IMR-90 (cell line): ENCODE results near the gene IGF2R. TPM values are rescaled to one million over a fixed set of nuclear protein-coding genes. Genes with fewer than 3 reads are reported as not detected.

Experiments
- ATAC-seq: fragments of 200-7000 bp; cut with Tn5 transposase; 2 replicates; pipeline ENCODE4 v1.9.1; 2020; ENCODE audit warnings: low read depth, mild to moderate bottlenecking, moderate library complexity
- BruUV-seq: library from RNA; stranded (reverse); fragments of 400-500 nt; replicated peaks from 2 replicates; lab custom pipeline; 2021; lab: Mats Ljungman, UMichigan
- CTCF ChIA-PET: fragments of 300-600 bp; formaldehyde crosslinking; extraction: SDS; loops from one replicate; lab custom pipeline; 2021; ENCODE audit warnings: antibody characterized with exemption; lab: Yijun Ruan, JAX
- POLR2A ChIA-PET: fragments of 300-600 bp; sonication (Branson Sonifier 250); formaldehyde crosslinking; loops from one replicate; lab custom pipeline; 2022; ENCODE audit warnings: antibody characterized with exemption; ENCODE audit not compliant: unreplicated experiment; lab: Charles Lee
- DNase-seq: peaks from one replicate; pipeline ENCODE4 v3.0.0; 2013
- H2AFZ ChIP-seq: replicated peaks from 2 replicates; pipeline ENCODE3; 2013; ENCODE audit warnings: low read length, mild to moderate bottlenecking; ENCODE audit not compliant: poor library complexity
- H2AK5ac ChIP-seq: 2 replicates; pipeline ENCODE4 v1.6.1; 2013; ENCODE audit warnings: low read depth, low read length, inconsistent platforms
- H2AK9ac ChIP-seq: replicated peaks from 2 replicates; pipeline ENCODE3; 2013; ENCODE audit warnings: mild to moderate bottlenecking, low read depth, low read length, moderate library complexity; ENCODE audit not compliant: poor library complexity
- H2BK120ac ChIP-seq: 2 replicates; pipeline ENCODE4 v1.6.1; 2013; ENCODE audit warnings: low read depth, low read length, inconsistent platforms
- H2BK15ac ChIP-seq: 3 replicates; pipeline ENCODE4 v1.6.1; 2013; ENCODE audit warnings: low read depth, low read length, inconsistent platforms
- H2BK20ac ChIP-seq: 2 replicates; pipeline ENCODE4 v1.6.1; 2013; ENCODE audit warnings: low read depth, mild to moderate bottlenecking, inconsistent platforms, low read length, moderate library complexity
- H2BK5ac ChIP-seq: 2 replicates; pipeline ENCODE4 v1.6.1; 2013; ENCODE audit warnings: mild to moderate bottlenecking, low read depth, low read length, inconsistent platforms; ENCODE audit not compliant: poor library complexity, severe bottlenecking
- H3K14ac ChIP-seq: replicated peaks from 2 replicates; pipeline ENCODE4 v1.6.1; 2013; ENCODE audit warnings: low read depth, low read length, inconsistent platforms
- H3K18ac ChIP-seq: 2 replicates; pipeline ENCODE4 v1.6.1; 2013; ENCODE audit warnings: low read depth, low read length, control low read depth
- H3K23ac ChIP-seq: 2 replicates; pipeline ENCODE4 v1.6.1; 2013; ENCODE audit warnings: low read depth, low read length, inconsistent platforms
- H3K27ac ChIP-seq: 2 replicates; pipeline ENCODE4 v1.5.1; 2013; ENCODE audit warnings: mild to moderate bottlenecking, control low read depth, low read length; ENCODE audit not compliant: insufficient read depth
- H3K27me3 ChIP-seq: 2 replicates; pipeline ENCODE4 v1.6.1; 2013; ENCODE audit warnings: low read length; ENCODE audit not compliant: control insufficient read depth, insufficient read depth
- H3K36me3 ChIP-seq: 2 replicates; pipeline ENCODE4 v1.6.1; 2013; ENCODE audit warnings: low read length, mixed read lengths; ENCODE audit not compliant: control insufficient read depth, insufficient read depth
- H3K4ac ChIP-seq: 2 replicates; pipeline ENCODE4 v1.6.1; 2013; ENCODE audit warnings: low read depth, low read length, inconsistent platforms
- H3K4me1 ChIP-seq: 2 replicates; pipeline ENCODE4 v1.6.1; 2013; ENCODE audit warnings: low read length, mixed read lengths; ENCODE audit not compliant: control insufficient read depth, insufficient read depth
- H3K4me2 ChIP-seq: 2 replicates; pipeline ENCODE4 v1.6.1; 2013; ENCODE audit warnings: low read depth, mild to moderate bottlenecking, control low read depth, low read length, moderate library complexity
- H3K4me3 ChIP-seq: 2 replicates; pipeline ENCODE4 v1.5.1; 2013; ENCODE audit warnings: low read depth, mild to moderate bottlenecking, control low read depth, low read length, moderate library complexity; ENCODE audit not compliant: insufficient read depth
- H3K56ac ChIP-seq: 2 replicates; pipeline ENCODE4 v1.6.1; 2013; ENCODE audit warnings: low read length, inconsistent platforms; ENCODE audit not compliant: insufficient read depth; ENCODE audit errors: extremely low read depth
- H3K79me1 ChIP-seq, 2 experiments: 2 replicates each; pipeline ENCODE4 v1.6.1; 2013; ENCODE audit warnings: low read length in 2 of 2, inconsistent platforms in 1 of 2, low read depth in 1 of 2
- H3K9ac ChIP-seq: 2 replicates; pipeline ENCODE4 v1.6.1; 2013; ENCODE audit warnings: low read depth, low read length, control low read depth
- H3K9me1 ChIP-seq: 2 replicates; pipeline ENCODE4 v1.6.1; 2013; ENCODE audit warnings: low read length, inconsistent platforms; ENCODE audit not compliant: insufficient read depth
- H3K9me3 ChIP-seq: 2 replicates; pipeline ENCODE4 v1.6.1; 2013; ENCODE audit warnings: low read length; ENCODE audit not compliant: control insufficient read depth, insufficient read depth
- H4K20me1 ChIP-seq: 2 replicates; pipeline ENCODE4 v1.6.1; 2013; ENCODE audit warnings: low read length, inconsistent platforms; ENCODE audit not compliant: insufficient read depth
- H4K5ac ChIP-seq: 2 replicates; pipeline ENCODE4 v1.6.1; 2013; ENCODE audit warnings: mild to moderate bottlenecking, low read depth, low read length, control low read depth
- H4K8ac ChIP-seq, 2 experiments: 2 replicates each; pipeline ENCODE4 v1.6.1; 2013; ENCODE audit warnings: low read depth in 2 of 2, low read length in 2 of 2, control low read depth in 1 of 2, inconsistent platforms in 1 of 2
- H4K91ac ChIP-seq: 2 replicates; pipeline ENCODE4 v1.6.1; 2013; ENCODE audit warnings: low read depth, low read length, inconsistent platforms; ENCODE audit not compliant: insufficient read depth
- BHLHE40 ChIP-seq: fragments of 150-350 bp; IDR thresholded peaks from 2 replicates; pipeline ENCODE4 v1.6.1; 2016; ENCODE audit warnings: mild to moderate bottlenecking, low read depth, low read length
- CEBPB ChIP-seq: IDR thresholded peaks from 2 replicates; pipeline ENCODE4 v1.6.1; 2012; ENCODE audit warnings: low read depth, low read length, improper control_type of control experiment
- CHD1 ChIP-seq: IDR thresholded peaks from 2 replicates; pipeline ENCODE4 v1.6.1; 2012; ENCODE audit warnings: low read depth, low read length, improper control_type of control experiment
- CTCF ChIP-seq: conservative IDR thresholded peaks from 2 replicates; pipeline ENCODE4 v1.5.1; 2012; ENCODE audit warnings: mild to moderate bottlenecking, low read depth, low read length, improper control_type of control experiment
- ELK1 ChIP-seq: fragments of 150-350 bp; IDR thresholded peaks from 2 replicates; pipeline ENCODE4 v1.6.1; 2016; ENCODE audit warnings: low read depth, mild to moderate bottlenecking, low read length, moderate library complexity, borderline replicate concordance
- FOS ChIP-seq: fragments of 150-350 bp; IDR thresholded peaks from 2 replicates; pipeline ENCODE4 v1.6.1; 2016; ENCODE audit warnings: low read depth, low read length
- MAFK ChIP-seq: IDR thresholded peaks from 2 replicates; pipeline ENCODE4 v1.6.1; 2012; ENCODE audit warnings: low read depth, low read length, improper control_type of control experiment
- MAZ ChIP-seq: IDR thresholded peaks from 2 replicates; pipeline ENCODE4 v1.6.1; 2012; ENCODE audit warnings: low read depth, mild to moderate bottlenecking, low read length, improper control_type of control experiment, moderate library complexity, borderline replicate concordance
- MXI1 ChIP-seq: IDR thresholded peaks from 2 replicates; pipeline ENCODE4 v1.6.1; 2012; ENCODE audit warnings: low read depth, mild to moderate bottlenecking, low read length, moderate library complexity, borderline replicate concordance
- NFE2L2 ChIP-seq: fragments of 150-350 bp; IDR thresholded peaks from 2 replicates; pipeline ENCODE4 v1.6.1; 2016; ENCODE audit warnings: low read depth, mild to moderate bottlenecking, low read length
- POLR2A ChIP-seq: IDR thresholded peaks from 2 replicates; pipeline ENCODE4 v1.6.1; 2012; ENCODE audit warnings: mild to moderate bottlenecking, low read depth, low read length
- RAD21 ChIP-seq: IDR thresholded peaks from 2 replicates; pipeline ENCODE4 v1.6.1; 2012; ENCODE audit warnings: low read length, improper control_type of control experiment
- RCOR1 ChIP-seq: IDR thresholded peaks from 2 replicates; pipeline ENCODE4 v1.6.1; 2012; ENCODE audit warnings: mild to moderate bottlenecking, low read length, improper control_type of control experiment; ENCODE audit not compliant: insufficient replicate concordance
- RFX5 ChIP-seq: IDR thresholded peaks from 2 replicates; pipeline ENCODE4 v1.8.0; 2012; ENCODE audit warnings: low read depth, mild to moderate bottlenecking, low read length, moderate library complexity
- SMC3 ChIP-seq: fragments of 150-350 bp; IDR thresholded peaks from 2 replicates; pipeline ENCODE4 v1.6.1; 2016; ENCODE audit warnings: low read depth, mild to moderate bottlenecking, antibody characterized with exemption, low read length, moderate library complexity
- USF2 ChIP-seq: fragments of 150-350 bp; IDR thresholded peaks from 2 replicates; pipeline ENCODE4 v1.6.1; 2017; ENCODE audit warnings: mild to moderate bottlenecking, antibody characterized with exemption, low read length, low read depth
- WGBS, 2 experiments: methylation state at CpG; one replicate each; pipeline versions ENCODE4 v1.1.5 to v1.1.7; 2013; ENCODE audit warnings: missing lambda C conversion rate in 2 of 2; ENCODE audit not compliant: insufficient read length in 1 of 2; ENCODE audit errors: extremely low coverage in 2 of 2; 5-methylcytosine and 5-hydroxymethylcytosine counted together
- dilution Hi-C: fragments of 300-500 bp; cut with HindIII; formaldehyde crosslinking; loops from one replicate; pipeline ENCODE4 v1.14.3; 2018; ENCODE audit warnings: low sequenced_read_pairs; ENCODE audit not compliant: unreplicated experiment
- in situ Hi-C: fragments of 300-500 bp; cut with MboI; formaldehyde crosslinking; loops from 3 replicates; pipeline ENCODE4 v1.14.3; 2019; ENCODE audit warnings: low sequenced_read_pairs, inconsistent platforms, mixed read lengths
- intact Hi-C: fragments of 100-400 bp; cut with micrococcal nuclease; formaldehyde crosslinking; loops from 2 replicates; pipeline ENCODE4 v1.10.0; 2022
- polyA plus RNA-seq, 3 experiments: library from polyadenylated mRNA; depleted of rRNA; stranded (reverse); fragments of >200 nt; gene quantifications; 2 replicates each; pipeline ENCODE4 v1.2.3, GENCODE V29; 2012; ENCODE audit warnings: low replicate concordance in 1 of 3
- total RNA-seq: library from RNA; depleted of rRNA; stranded (reverse); fragments of >200 nt; gene quantifications from 2 replicates; pipeline ENCODE4 v1.2.3, GENCODE V29; 2012

The IGF2R gene
- total and polyA plus RNA-seq, 2 of the 4 experiments (the other 2 are of a cell fraction) = 33.2 to 41.4 TPM

- no peak for DNase-seq
- no peak overlapping the region for H4K8ac ChIP-seq
- CTCF ChIA-PET = no interaction called here
These were observed 29.7 kb downstream of the IGF2R start for GRCh38 chr6:159998538-159998937.

More at GRCh38 chr6:159998538-159998937, 29.7 kb downstream of the IGF2R start:
- peaks cover 50% of the 10 kb centered on the region for H4K20me1 ChIP-seq
- POLR2A ChIA-PET = no interaction called here
- H4K91ac ChIP-seq = no peak overlapping the region
- no peak overlapping the region for H2BK5ac ChIP-seq
- H2BK20ac ChIP-seq = no peak overlapping the region
- H3K36me3 ChIP-seq = peaks cover 9% of the 10 kb centered on the region; the same call in 1 of the 2 replicates
- TF ChIP-seq RAD21 (no peak), MAZ (no peak), SMC3 (no peak), RCOR1 (no peak), POLR2A (no peak), CHD1 (no peak), RFX5 (no peak), ELK1 (no peak), CEBPB (no peak), BHLHE40 (no peak), MXI1 (no peak), USF2 (no peak), CTCF (no peak), FOS (no peak), MAFK (no peak), NFE2L2 (no peak)
- no peak overlapping the region for H3K4ac ChIP-seq
- no peaks in the 10 kb centered on the region for H3K27me3 ChIP-seq
- H2AK5ac ChIP-seq = no peak overlapping the region
- no peak overlapping the region for H3K56ac ChIP-seq
- H3K9me1 ChIP-seq = peaks cover 9% of the 10 kb centered on the region; the same call in 1 of the 2 replicates
- WGBS, 2 experiments = no CpG with 5 or more reads among the region's 2 CpGs
- no peak overlapping the region for H4K5ac ChIP-seq
- no peak overlapping the region for H3K14ac ChIP-seq
- H2BK15ac ChIP-seq = no peak overlapping the region
- no peak for ATAC-seq
- no peak overlapping the region for H3K4me3 ChIP-seq
- H2AK9ac ChIP-seq = no peak overlapping the region
- H2AFZ ChIP-seq = no peak overlapping the region
- no peak overlapping the region for H2BK120ac ChIP-seq
- no peak overlapping the region for H3K23ac ChIP-seq
- intact Hi-C loops = no loop called here
- H3K9ac ChIP-seq = no peak overlapping the region
- peaks cover 30 to 64% of the 10 kb centered on the region in 2 experiments for H3K79me1 ChIP-seq
- in situ Hi-C loops = no loop called here
- no peaks in the 10 kb centered on the region for H3K9me3 ChIP-seq
- H3K18ac ChIP-seq = no peak overlapping the region
- no peak overlapping the region for H3K27ac ChIP-seq
- dilution Hi-C loops = no loop called here
- H3K4me2 ChIP-seq = no peak overlapping the region
- no TSS peak for BruUV-seq
- no peaks in the 10 kb centered on the region; the same call in 1 of the 2 replicates for H3K4me1 ChIP-seq
